ENCODE measurements around the gene PARVA.

DNA sequence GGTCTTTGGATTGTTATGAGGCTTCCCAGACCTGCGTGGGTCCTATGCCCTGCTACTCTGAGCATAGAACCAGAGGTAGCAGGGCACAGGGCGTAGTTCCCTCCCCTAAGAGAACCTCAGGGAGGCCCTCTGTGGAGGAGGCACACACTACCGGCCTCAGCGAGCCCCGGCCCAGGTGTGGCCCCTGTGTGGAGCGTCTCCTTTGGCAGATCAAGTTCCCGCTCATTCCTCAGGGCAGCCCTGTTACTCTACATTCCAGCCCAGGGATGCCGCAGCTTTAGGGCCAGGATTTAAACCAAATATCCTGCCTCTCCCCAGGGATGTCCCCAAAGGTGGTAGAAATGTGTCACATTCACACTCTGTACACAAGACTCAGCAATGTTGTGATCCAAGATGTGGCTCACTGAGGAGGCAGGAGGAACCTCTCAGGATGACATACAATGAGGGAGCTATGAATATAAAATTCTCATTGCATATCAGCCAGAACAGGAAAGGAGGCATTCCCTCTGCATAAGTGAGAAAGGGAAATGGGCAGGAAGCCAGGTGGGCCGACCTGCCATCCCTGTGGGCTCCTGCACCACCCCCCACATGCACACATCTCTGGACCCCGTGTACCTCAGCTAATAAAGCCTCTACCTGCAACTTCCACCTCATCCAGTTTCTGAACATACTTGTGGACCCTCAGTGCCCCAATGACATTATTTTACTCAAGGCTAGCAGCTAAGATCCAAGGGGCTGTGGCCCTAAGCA lies 165.0 kb downstream of the PARVA start:
- no peak for TF ChIP-seq CEBPB (IDR thresholded peaks at IDR 0.05)
- no peak for TF ChIP-seq TCF12 (IDR thresholded peaks at IDR 0.05; ENCODE audit: low read depth)
- no peak for TF ChIP-seq NFIC (IDR thresholded peaks at IDR 0.05)
- TF ChIP-seq, protein P1, sequence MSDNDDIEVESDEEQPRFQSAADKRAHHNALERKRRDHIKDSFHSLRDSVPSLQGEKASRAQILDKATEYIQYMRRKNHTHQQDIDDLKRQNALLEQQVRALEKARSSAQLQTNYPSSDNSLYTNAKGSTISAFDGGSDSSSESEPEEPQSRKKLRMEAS (IDR thresholded peaks at IDR 0.05), result no peak
- TF ChIP-seq EGR1 (IDR thresholded peaks at IDR 0.05), result no peak

Data from Ishikawa (cell line).